Stomach (tissue), 4 donors: ENCODE results near the gene INKA2.

Source experiments
- EP300 ChIP-seq: sonication (generic); formaldehyde crosslinking; IDR thresholded peaks from one replicate; pipeline ENCODE4 v1.6.1; 2017; ENCODE audit warnings: antibody characterized with exemption
- POLR2A ChIP-seq, 4 donors: fragments of 450-650 bp; IDR thresholded peaks; one replicate each; pipeline ENCODE4 v1.6.1; 2016; ENCODE audit warnings: antibody characterized with exemption in 4 of 4, control low read depth in 2 of 4, mild to moderate bottlenecking in 1 of 4, moderate library complexity in 1 of 4
- TF ChIP-seq, protein P1 (sequence below), 7 experiments: fragments of 450-650 bp in 4 of 7; fragments of 200-600 bp in 3 of 7; sonication (generic) in 3 of 7; IDR thresholded peaks; one replicate each; pipeline ENCODE4 v1.5.1; 2016 to 2019; ENCODE audit warnings: antibody characterized with exemption in 7 of 7, control low read depth in 2 of 7, mild to moderate bottlenecking in 1 of 7

- TF ChIP-seq, protein P1, sequence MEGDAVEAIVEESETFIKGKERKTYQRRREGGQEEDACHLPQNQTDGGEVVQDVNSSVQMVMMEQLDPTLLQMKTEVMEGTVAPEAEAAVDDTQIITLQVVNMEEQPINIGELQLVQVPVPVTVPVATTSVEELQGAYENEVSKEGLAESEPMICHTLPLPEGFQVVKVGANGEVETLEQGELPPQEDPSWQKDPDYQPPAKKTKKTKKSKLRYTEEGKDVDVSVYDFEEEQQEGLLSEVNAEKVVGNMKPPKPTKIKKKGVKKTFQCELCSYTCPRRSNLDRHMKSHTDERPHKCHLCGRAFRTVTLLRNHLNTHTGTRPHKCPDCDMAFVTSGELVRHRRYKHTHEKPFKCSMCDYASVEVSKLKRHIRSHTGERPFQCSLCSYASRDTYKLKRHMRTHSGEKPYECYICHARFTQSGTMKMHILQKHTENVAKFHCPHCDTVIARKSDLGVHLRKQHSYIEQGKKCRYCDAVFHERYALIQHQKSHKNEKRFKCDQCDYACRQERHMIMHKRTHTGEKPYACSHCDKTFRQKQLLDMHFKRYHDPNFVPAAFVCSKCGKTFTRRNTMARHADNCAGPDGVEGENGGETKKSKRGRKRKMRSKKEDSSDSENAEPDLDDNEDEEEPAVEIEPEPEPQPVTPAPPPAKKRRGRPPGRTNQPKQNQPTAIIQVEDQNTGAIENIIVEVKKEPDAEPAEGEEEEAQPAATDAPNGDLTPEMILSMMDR (IDR thresholded peaks at IDR 0.05) = no peak
- no peak for TF ChIP-seq POLR2A (IDR thresholded peaks at IDR 0.05)
- TF ChIP-seq EP300 = no peak
Observed at GRCh38 chr1:111699268-111699667, 39.9 kb downstream of the INKA2 start.
